Aorta (tissue), 4 donors: ENCODE data around the gene NOSIP. TPM values are rescaled to one million over a fixed set of nuclear protein-coding genes. Genes with fewer than 3 reads are reported as not detected.

Experiments
- polyA plus RNA-seq, 2 donors: library from polyadenylated mRNA; stranded (reverse); fragments of 200-250 nt; gene quantifications; one replicate each; pipeline ENCODE4 v1.2.3, GENCODE V29; 2013
- total RNA-seq, 2 donors: library from RNA; stranded (reverse); fragmentation: NEBNext Ultra II Directional; extraction: Animal tissue kit (Norgen Biotek cat#: 25700); gene quantifications; one replicate each; pipeline ENCODE4 v1.2.1, GENCODE V29; 2021
- donor health status: healthy with polysubstance abuse.
- donor health status: Bipolar disorder and iron deficiency.
- donor health status: DM: no; HTN: no; CAD: no.
- donor health status: DM: yes; HTN: yes; CAD: no.

NOSIP gene
- total and polyA plus RNA-seq, 4 donors = 38.8 to 135 (median 46.5) TPM

Other genes with a start within 250 kb of the NOSIP start
- 10 to 100 TPM; 18.3 to 40.1 TPM for gene CD37, start 245.2 kb downstream of the NOSIP start, total RNA-seq
- gene CD37, start 245.2 kb downstream of the NOSIP start, polyA plus RNA-seq = 10 to 100 TPM in 1 of 2 donors, 1 to 10 TPM in 1; 5.2 to 10.8 TPM
- gene TEAD2, start 218.1 kb downstream of the NOSIP start, total RNA-seq = 10 to 100 TPM; 41.3 to 48.8 TPM
- 10 to 100 TPM; 17.7 to 43.3 TPM for gene TEAD2, start 218.1 kb downstream of the NOSIP start, polyA plus RNA-seq
- gene DKKL1, start 216.7 kb downstream of the NOSIP start, total RNA-seq = under 1 TPM in 1 of 2 donors, not detected in 1; 0.69 TPM
- not detected for gene DKKL1, start 216.7 kb downstream of the NOSIP start, polyA plus RNA-seq
- not detected for gene KASH5, start 192.3 kb downstream of the NOSIP start, total RNA-seq
- not detected for gene KASH5, start 192.3 kb downstream of the NOSIP start, polyA plus RNA-seq
- gene PTH2, start 157.1 kb downstream of the NOSIP start, total RNA-seq = not detected
- gene PTH2, start 157.1 kb downstream of the NOSIP start, polyA plus RNA-seq = not detected
- gene GFY, start 155.2 kb downstream of the NOSIP start, total RNA-seq = not detected
- gene GFY, start 155.2 kb downstream of the NOSIP start, polyA plus RNA-seq = not detected
- gene SLC17A7, start 139.0 kb downstream of the NOSIP start, total RNA-seq = 1 to 10 TPM; 1.0 to 4.7 TPM
- under 1 TPM; 0.15 to 0.50 TPM for gene SLC17A7, start 139.0 kb downstream of the NOSIP start, polyA plus RNA-seq
- 10 to 100 TPM; 45.0 to 74.7 TPM for gene PIH1D1, start 128.7 kb downstream of the NOSIP start, total RNA-seq
- 100 to 1,000 TPM in 1 of 2 donors, 10 to 100 TPM in 1; 53.7 to 124 TPM for gene PIH1D1, start 128.7 kb downstream of the NOSIP start, polyA plus RNA-seq
- gene ALDH16A1, start 127.3 kb downstream of the NOSIP start, total RNA-seq = 10 to 100 TPM; 17.1 to 23.7 TPM
- 10 to 100 TPM in 1 of 2 donors, 1 to 10 TPM in 1; 4.8 to 62.4 TPM for gene ALDH16A1, start 127.3 kb downstream of the NOSIP start, polyA plus RNA-seq
- gene FLT3LG, start 106.3 kb downstream of the NOSIP start, total RNA-seq = 10 to 100 TPM in 1 of 2 donors, 1 to 10 TPM in 1; 6.3 to 17.6 TPM
- gene FLT3LG, start 106.3 kb downstream of the NOSIP start, polyA plus RNA-seq = 10 to 100 TPM; 15.9 to 36.0 TPM
- 1,000 to 10,000 TPM; 1,716 to 1,917 TPM for gene RPL13A, start 92.9 kb downstream of the NOSIP start, total RNA-seq
- gene RPL13A, start 92.9 kb downstream of the NOSIP start, polyA plus RNA-seq = 1,000 to 10,000 TPM; 3,431 to 4,797 TPM
- gene RPS11, start 84.1 kb downstream of the NOSIP start, total RNA-seq = 1,000 to 10,000 TPM; 1,366 to 1,509 TPM
- gene RPS11, start 84.1 kb downstream of the NOSIP start, polyA plus RNA-seq = 1,000 to 10,000 TPM; 4,943 to 7,722 TPM
- gene FCGRT, start 67.9 kb downstream of the NOSIP start, total RNA-seq = 100 to 1,000 TPM; 204 to 287 TPM
- gene FCGRT, start 67.9 kb downstream of the NOSIP start, polyA plus RNA-seq = 100 to 1,000 TPM; 146 to 162 TPM
- gene RCN3, start 52.6 kb downstream of the NOSIP start, total RNA-seq = 10 to 100 TPM; 82.6 to 90.2 TPM
- 100 to 1,000 TPM in 1 of 2 donors, 10 to 100 TPM in 1; 50.5 to 165 TPM for gene RCN3, start 52.6 kb downstream of the NOSIP start, polyA plus RNA-seq
- 1 to 10 TPM in 1 of 2 donors, under 1 TPM in 1; 0.49 to 1.2 TPM for gene PRRG2, start 760 bp upstream of the NOSIP start, total RNA-seq
- 1 to 10 TPM in 1 of 2 donors, not detected in 1; 4.1 TPM for gene PRRG2, start 760 bp upstream of the NOSIP start, polyA plus RNA-seq
- 10 to 100 TPM; 20.2 to 31.3 TPM for gene PRR12, start 10.6 kb upstream of the NOSIP start, total RNA-seq
- gene PRR12, start 10.6 kb upstream of the NOSIP start, polyA plus RNA-seq = 10 to 100 TPM in 1 of 2 donors, 1 to 10 TPM in 1; 2.6 to 10.1 TPM
- gene RRAS, start 59.6 kb upstream of the NOSIP start, total RNA-seq = 100 to 1,000 TPM; 139 to 167 TPM
- 100 to 1,000 TPM; 320 to 407 TPM for gene RRAS, start 59.6 kb upstream of the NOSIP start, polyA plus RNA-seq
- 10 to 100 TPM; 53.0 to 54.5 TPM for gene SCAF1, start 61.7 kb upstream of the NOSIP start, total RNA-seq
- gene SCAF1, start 61.7 kb upstream of the NOSIP start, polyA plus RNA-seq = 10 to 100 TPM; 10.1 to 19.0 TPM
- gene IRF3, start 85.3 kb upstream of the NOSIP start, total RNA-seq = 10 to 100 TPM; 53.7 to 82.7 TPM
- gene IRF3, start 85.3 kb upstream of the NOSIP start, polyA plus RNA-seq = 100 to 1,000 TPM in 1 of 2 donors, 10 to 100 TPM in 1; 37.8 to 278 TPM
- 10 to 100 TPM in 1 of 2 donors, 1 to 10 TPM in 1; 9.9 to 14.0 TPM for gene BCL2L12, start 85.4 kb upstream of the NOSIP start, total RNA-seq
- 10 to 100 TPM in 1 of 2 donors, 1 to 10 TPM in 1; 5.8 to 16.4 TPM for gene BCL2L12, start 85.4 kb upstream of the NOSIP start, polyA plus RNA-seq
- gene PRMT1, start 96.7 kb upstream of the NOSIP start, total RNA-seq = 10 to 100 TPM; 76.5 to 88.3 TPM
- gene PRMT1, start 96.7 kb upstream of the NOSIP start, polyA plus RNA-seq = 100 to 1,000 TPM in 1 of 2 donors, 10 to 100 TPM in 1; 68.5 to 110 TPM
- 1 to 10 TPM in 1 of 2 donors, under 1 TPM in 1; 0.94 to 4.8 TPM for gene ADM5, start 109.0 kb upstream of the NOSIP start, total RNA-seq
- gene ADM5, start 109.0 kb upstream of the NOSIP start, polyA plus RNA-seq = under 1 TPM; 0.13 to 0.63 TPM
- 10 to 100 TPM in 1 of 2 donors, 1 to 10 TPM in 1; 6.5 to 24.4 TPM for gene CPT1C, start 110.6 kb upstream of the NOSIP start, total RNA-seq
- gene CPT1C, start 110.6 kb upstream of the NOSIP start, polyA plus RNA-seq = 1 to 10 TPM; 1.9 to 5.7 TPM
- 1 to 10 TPM in 1 of 2 donors, under 1 TPM in 1; 0.42 to 2.6 TPM for gene TSKS, start 182.8 kb upstream of the NOSIP start, total RNA-seq
- under 1 TPM in 1 of 2 donors, not detected in 1; 0.38 TPM for gene TSKS, start 182.8 kb upstream of the NOSIP start, polyA plus RNA-seq
- 10 to 100 TPM; 71.3 to 77.5 TPM for gene AP2A1, start 186.4 kb upstream of the NOSIP start, total RNA-seq
- 10 to 100 TPM; 19.9 to 63.1 TPM for gene AP2A1, start 186.4 kb upstream of the NOSIP start, polyA plus RNA-seq
- gene FUZ, start 232.7 kb upstream of the NOSIP start, total RNA-seq = 10 to 100 TPM in 1 of 2 donors, 1 to 10 TPM in 1; 9.3 to 18.1 TPM
- 10 to 100 TPM; 11.5 to 27.8 TPM for gene FUZ, start 232.7 kb upstream of the NOSIP start, polyA plus RNA-seq
- 10 to 100 TPM; 27.2 to 40.3 TPM for gene MED25, start 237.7 kb upstream of the NOSIP start, total RNA-seq
- 10 to 100 TPM; 18.3 to 52.8 TPM for gene MED25, start 237.7 kb upstream of the NOSIP start, polyA plus RNA-seq